Fibroblast of pulmonary artery (primary cell): ENCODE results near the gene KIF3A.

Source experiments
- DNase-seq: peaks from one replicate; pipeline ENCODE4 v3.0.0-alpha.2; 2010; ENCODE audit warnings: low read depth
- H3K4me3 ChIP-seq: replicated peaks from 2 replicates; pipeline ENCODE4 v1.5.1; 2011; ENCODE audit warnings: low read depth, mild to moderate bottlenecking, control low read depth, low read length, moderate library complexity
- CTCF ChIP-seq: IDR thresholded peaks from 2 replicates; pipeline ENCODE4 v1.5.1; 2011; ENCODE audit warnings: mild to moderate bottlenecking, control low read depth, low read length, inconsistent platforms; ENCODE audit errors: missing control alignments

The KIF3A gene

DNA sequence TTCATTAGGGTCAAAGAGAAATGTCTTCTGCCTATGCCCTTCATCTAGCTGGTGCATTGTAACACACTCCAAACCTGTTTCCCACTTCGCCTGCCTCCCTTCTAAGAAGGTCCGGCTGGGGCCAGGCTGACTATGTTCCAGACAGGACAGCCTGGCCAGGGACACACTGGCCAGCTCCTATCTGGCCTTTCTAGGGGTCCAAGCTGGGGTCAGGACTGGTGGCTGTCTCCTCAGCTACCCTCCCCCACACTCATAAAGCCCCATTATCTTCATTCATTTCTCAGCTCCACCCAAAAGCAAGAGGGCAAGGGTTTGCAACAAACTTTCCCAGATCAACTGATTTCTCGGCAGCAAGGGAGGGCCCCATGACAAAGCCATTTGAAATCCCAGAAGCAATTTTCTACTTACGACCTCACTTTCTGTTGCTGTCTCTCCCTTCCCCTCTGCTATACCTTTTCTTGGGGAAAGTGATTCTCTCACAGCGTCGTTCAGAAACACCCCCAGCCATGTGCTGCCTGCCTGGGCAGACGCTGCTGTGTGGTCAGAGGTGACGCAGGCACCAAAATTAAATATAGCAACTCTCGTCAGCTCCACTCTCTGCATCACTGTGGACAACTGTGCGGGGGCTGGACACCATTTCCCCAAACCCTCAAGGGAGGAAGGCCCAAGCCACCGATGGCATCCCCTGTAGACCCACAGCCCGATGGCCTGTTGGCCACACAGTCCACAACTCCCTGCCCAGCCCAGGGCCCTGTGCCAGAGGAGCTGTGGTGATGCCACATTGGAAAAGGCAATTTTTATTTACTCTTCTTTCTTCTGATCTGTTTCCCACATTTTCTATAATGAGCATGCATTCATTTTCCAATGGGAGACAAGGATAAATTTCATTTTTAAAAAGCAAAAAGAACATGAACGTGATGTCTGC, 73.3 kb downstream of the KIF3A start:
- no peak overlapping the region for H3K4me3 ChIP-seq
- no peak for DNase-seq
- TF ChIP-seq CTCF: no peak

GRCh38 chr5:132662925-132663770, 74.2 kb downstream of the KIF3A start:
- no peak for TF ChIP-seq CTCF
- peak; percentile 14 for DNase-seq
- no peak overlapping the region for H3K4me3 ChIP-seq

DNA sequence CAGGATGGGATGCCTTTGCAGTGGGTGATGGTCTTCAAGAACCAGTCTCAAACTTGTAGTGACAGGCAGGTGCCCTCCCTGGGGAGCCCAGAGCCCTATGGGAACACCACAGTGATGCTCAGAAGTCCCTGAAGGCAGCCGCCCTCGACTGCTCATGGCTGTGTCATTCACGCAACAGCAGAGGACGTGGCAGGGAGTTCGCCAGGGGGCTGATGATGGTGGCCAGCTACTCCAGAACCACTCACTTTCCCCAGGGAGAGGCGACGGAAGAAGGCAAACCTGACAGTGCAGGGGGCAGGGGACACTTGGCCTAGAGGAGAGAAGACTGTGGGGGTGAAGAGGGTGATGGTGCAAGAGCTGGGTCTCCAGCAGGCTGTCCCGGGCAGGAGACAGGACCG, 75.3 kb downstream of the KIF3A start:
- DNase-seq: no peak
- no peak for TF ChIP-seq CTCF
- H3K4me3 ChIP-seq: no peak overlapping the region

GRCh38 chr5:132661231-132662003, 75.9 kb downstream of the KIF3A start:
- no peak for TF ChIP-seq CTCF
- DNase-seq: peak; percentile 16
- no peak overlapping the region for H3K4me3 ChIP-seq

- no peak overlapping the region for H3K4me3 ChIP-seq
- TF ChIP-seq CTCF: no peak
- DNase-seq: no peak
Measured at GRCh38 chr5:132659598-132660493, 77.5 kb downstream of the KIF3A start.
